Measurements from ENCODE around the gene MPZL2.

MPZL2 gene

DNA sequence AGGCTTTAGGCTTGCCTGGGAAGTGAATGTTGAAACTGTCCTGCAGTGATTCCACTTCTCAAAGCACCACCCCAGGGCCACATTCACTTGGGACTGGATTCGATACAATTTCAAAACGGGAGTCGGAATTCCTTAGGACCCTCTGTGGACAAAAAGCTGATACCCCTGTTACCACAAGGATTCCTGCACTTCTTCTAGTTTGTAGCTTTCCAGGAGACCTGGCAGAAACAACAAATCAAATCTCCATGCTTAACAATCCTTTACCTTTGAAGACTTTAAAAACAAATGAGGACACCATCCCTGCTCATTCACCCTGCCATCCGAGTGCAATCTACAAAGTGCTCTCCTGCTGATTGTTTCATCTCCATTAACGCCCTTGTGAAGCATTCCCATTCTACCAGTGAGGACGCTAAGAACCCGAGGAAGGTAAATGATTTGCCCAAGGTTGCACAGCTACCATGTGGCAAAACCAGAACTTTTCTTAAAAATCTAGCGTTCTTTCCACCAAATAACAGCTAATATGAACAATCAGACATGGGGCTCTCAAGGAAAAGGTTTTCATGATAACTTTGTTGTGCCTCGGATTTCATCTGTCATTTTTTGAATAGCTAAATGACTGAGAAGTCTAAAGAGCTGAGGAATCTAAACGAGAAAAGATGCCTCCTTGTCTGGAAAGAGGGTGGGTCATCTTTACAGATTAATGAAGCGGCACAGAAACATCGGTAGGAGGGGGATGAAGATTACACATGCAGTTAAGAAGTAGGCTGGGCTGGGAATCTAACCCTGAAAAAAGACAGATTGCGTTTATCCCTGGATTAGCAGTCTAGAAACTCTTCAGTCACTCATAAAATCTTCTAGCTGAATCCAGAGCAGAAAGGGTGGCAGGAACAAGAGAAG is 720 bp upstream of the MPZL2 start:
- no peak for TF ChIP-seq EZH2phosphoT487 (IDR thresholded peaks at IDR 0.05; ENCODE audit: borderline replicate concordance)
- TF ChIP-seq, protein P1, sequence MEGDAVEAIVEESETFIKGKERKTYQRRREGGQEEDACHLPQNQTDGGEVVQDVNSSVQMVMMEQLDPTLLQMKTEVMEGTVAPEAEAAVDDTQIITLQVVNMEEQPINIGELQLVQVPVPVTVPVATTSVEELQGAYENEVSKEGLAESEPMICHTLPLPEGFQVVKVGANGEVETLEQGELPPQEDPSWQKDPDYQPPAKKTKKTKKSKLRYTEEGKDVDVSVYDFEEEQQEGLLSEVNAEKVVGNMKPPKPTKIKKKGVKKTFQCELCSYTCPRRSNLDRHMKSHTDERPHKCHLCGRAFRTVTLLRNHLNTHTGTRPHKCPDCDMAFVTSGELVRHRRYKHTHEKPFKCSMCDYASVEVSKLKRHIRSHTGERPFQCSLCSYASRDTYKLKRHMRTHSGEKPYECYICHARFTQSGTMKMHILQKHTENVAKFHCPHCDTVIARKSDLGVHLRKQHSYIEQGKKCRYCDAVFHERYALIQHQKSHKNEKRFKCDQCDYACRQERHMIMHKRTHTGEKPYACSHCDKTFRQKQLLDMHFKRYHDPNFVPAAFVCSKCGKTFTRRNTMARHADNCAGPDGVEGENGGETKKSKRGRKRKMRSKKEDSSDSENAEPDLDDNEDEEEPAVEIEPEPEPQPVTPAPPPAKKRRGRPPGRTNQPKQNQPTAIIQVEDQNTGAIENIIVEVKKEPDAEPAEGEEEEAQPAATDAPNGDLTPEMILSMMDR (conservative IDR thresholded peaks at IDR 0.05; ENCODE audit: low read length), result no peak
- H3K9ac ChIP-seq (ENCODE audit: low read depth, low read length, poor library complexity, severe bottlenecking), result no peak overlapping the region
- H3K36me3 ChIP-seq (ENCODE audit: insufficient read depth, low read length), result no peaks in the 10 kb centered on the region
- no peaks in the 10 kb centered on the region for H3K9me3 ChIP-seq (ENCODE audit: insufficient read depth, low read depth, low read length)
- H3F3A ChIP-seq (ENCODE audit: low read depth), result no peaks in the 10 kb centered on the region
- H3K4me1 ChIP-seq (ENCODE audit: insufficient read depth, low read length, poor library complexity, severe bottlenecking), result peaks cover 5% of the 10 kb centered on the region
- H3K79me2 ChIP-seq (ENCODE audit: insufficient read depth, low read length), result no peaks in the 10 kb centered on the region
- no peaks in the 10 kb centered on the region for H4K20me1 ChIP-seq (ENCODE audit: insufficient read depth, low read length, poor library complexity, severe bottlenecking)
- H3K9me2 ChIP-seq (replicated peaks; ENCODE audit: low read depth, low read length), result no peaks in the 10 kb centered on the region
- no peak overlapping the region for H3K4me2 ChIP-seq (ENCODE audit: low read depth, low read length, poor library complexity, severe bottlenecking)
- no peak overlapping the region for H2AFZ ChIP-seq (ENCODE audit: low read length)
- no peak overlapping the region for H3K4me3 ChIP-seq (ENCODE audit: low read length, poor library complexity, severe bottlenecking)
- H3K27me3 ChIP-seq (ENCODE audit: insufficient read depth, low read length, poor library complexity, severe bottlenecking), result peaks cover 86% of the 10 kb centered on the region

DNA sequence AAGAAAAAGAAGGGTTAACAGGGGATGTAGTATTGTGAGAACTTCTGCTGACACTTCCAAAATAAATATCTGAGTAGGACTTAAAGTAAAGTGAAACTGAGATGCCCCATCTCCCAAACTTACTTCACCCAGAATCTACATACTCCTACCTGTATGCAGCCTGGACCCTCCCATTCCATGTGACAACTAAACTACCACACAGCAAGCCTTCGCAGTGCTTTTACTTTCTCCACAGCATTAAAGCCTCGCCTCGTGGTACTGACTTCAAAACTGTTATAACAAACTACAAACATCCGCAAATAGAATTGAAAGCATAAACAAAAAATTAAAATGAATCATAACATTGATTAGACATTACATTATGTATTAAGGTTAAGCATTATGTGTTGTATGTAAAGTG is 985 bp downstream of the MPZL2 start:
- Histone ChIP-seq H3K9me3 (ENCODE audit: insufficient read depth, low read depth, low read length) (peaks cover 2% of the 10 kb centered on the region; the same call in 1 of the 2 replicates), H3K79me2 (ENCODE audit: insufficient read depth, low read length) (no peaks in the 10 kb centered on the region), H3K4me3 (ENCODE audit: low read length, poor library complexity, severe bottlenecking) (no peak overlapping the region), H2AFZ (ENCODE audit: low read length) (no peak overlapping the region), H3K9me2 (replicated peaks; ENCODE audit: low read depth, low read length) (no peaks in the 10 kb centered on the region), H3K27me3 (ENCODE audit: insufficient read depth, low read length, poor library complexity, severe bottlenecking) (peaks cover 69% of the 10 kb centered on the region), H3F3A (ENCODE audit: low read depth) (no peaks in the 10 kb centered on the region), H4K20me1 (ENCODE audit: insufficient read depth, low read length, poor library complexity, severe bottlenecking) (no peaks in the 10 kb centered on the region), H3K4me2 (ENCODE audit: low read depth, low read length, poor library complexity, severe bottlenecking) (no peak overlapping the region), H3K4me1 (ENCODE audit: insufficient read depth, low read length, poor library complexity, severe bottlenecking) (peaks cover 5% of the 10 kb centered on the region), H3K36me3 (ENCODE audit: insufficient read depth, low read length) (no peaks in the 10 kb centered on the region), H3K9ac (ENCODE audit: low read depth, low read length, poor library complexity, severe bottlenecking) (no peak overlapping the region)
- TF ChIP-seq EZH2phosphoT487 (IDR thresholded peaks at IDR 0.05; ENCODE audit: borderline replicate concordance), result no peak
- TF ChIP-seq, protein P1 (conservative IDR thresholded peaks at IDR 0.05; ENCODE audit: low read length), result no peak

DNA sequence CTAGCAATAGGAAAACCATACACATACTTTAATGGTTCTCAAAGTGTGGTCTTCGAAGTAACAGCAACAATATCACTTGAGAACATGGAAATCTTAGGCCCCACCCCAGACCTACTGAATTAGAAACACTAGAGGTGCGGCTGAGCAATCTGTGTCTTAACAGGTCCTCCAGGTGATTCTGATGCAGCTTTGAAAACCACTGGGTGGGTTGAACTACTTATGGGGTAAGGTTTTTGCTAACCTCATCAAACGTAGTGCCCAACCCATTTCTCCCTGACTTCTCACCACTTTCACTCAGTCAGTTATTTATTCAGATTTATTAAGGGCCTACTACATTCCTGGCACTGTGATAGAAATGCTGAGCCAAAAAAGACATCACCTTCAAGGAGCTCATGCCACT is 3.7 kb downstream of the MPZL2 start:
- H3F3A ChIP-seq (ENCODE audit: low read depth), result no peaks in the 10 kb centered on the region
- no peak overlapping the region for H3K9ac ChIP-seq (ENCODE audit: low read depth, low read length, poor library complexity, severe bottlenecking)

More for the DNA sequence above, 3.7 kb downstream of the MPZL2 start:
- H3K4me2 ChIP-seq (ENCODE audit: low read depth, low read length, poor library complexity, severe bottlenecking), result no peak overlapping the region
- peaks cover 64% of the 10 kb centered on the region for H3K27me3 ChIP-seq (ENCODE audit: insufficient read depth, low read length, poor library complexity, severe bottlenecking)
- peaks cover 2% of the 10 kb centered on the region; the same call in 1 of the 2 replicates for H3K9me3 ChIP-seq (ENCODE audit: insufficient read depth, low read depth, low read length)
- H4K20me1 ChIP-seq (ENCODE audit: insufficient read depth, low read length, poor library complexity, severe bottlenecking), result no peaks in the 10 kb centered on the region
- peaks cover 5% of the 10 kb centered on the region for H3K4me1 ChIP-seq (ENCODE audit: insufficient read depth, low read length, poor library complexity, severe bottlenecking)
- H3K4me3 ChIP-seq (ENCODE audit: low read length, poor library complexity, severe bottlenecking), result no peak overlapping the region
- H3K9me2 ChIP-seq (replicated peaks; ENCODE audit: low read depth, low read length), result no peaks in the 10 kb centered on the region
- no peaks in the 10 kb centered on the region for H3K36me3 ChIP-seq (ENCODE audit: insufficient read depth, low read length)
- TF ChIP-seq, protein P1 (conservative IDR thresholded peaks at IDR 0.05; ENCODE audit: low read length), result no peak
- no peak for TF ChIP-seq EZH2phosphoT487 (IDR thresholded peaks at IDR 0.05; ENCODE audit: borderline replicate concordance)
- no peak overlapping the region for H2AFZ ChIP-seq (ENCODE audit: low read length)
- H3K79me2 ChIP-seq (ENCODE audit: insufficient read depth, low read length), result no peaks in the 10 kb centered on the region

Measured in Loucy (cell line).